Neural cell (in vitro differentiated cells): ENCODE measurements around the gene SPAG16. TPM values are rescaled to one million over a fixed set of nuclear protein-coding genes. Genes with fewer than 3 reads are reported as not detected.

ENCODE experiments used
- H2AFZ ChIP-seq: fragments of 200-600, 300-800 bp; sonication (generic), shearing (Covaris generic); 2 replicates; pipeline ENCODE4 v1.6.0; 2014; ENCODE audit warnings: low read depth, mild to moderate bottlenecking, antibody characterized with exemption, low read length, moderate library complexity
- H3F3A ChIP-seq: fragments of 200-600 bp; shearing (Covaris generic); 2 replicates; pipeline ENCODE4 v1.6.1; 2016; ENCODE audit warnings: mild to moderate bottlenecking, moderate library complexity, mixed read lengths, antibody characterized with exemption, low read length; ENCODE audit not compliant: insufficient read depth, poor library complexity, severe bottlenecking
- H3K27ac ChIP-seq: fragments of 200-600, 300-800 bp; sonication (generic), shearing (Covaris generic); 2 replicates; pipeline ENCODE4 v1.5.1; 2014; ENCODE audit warnings: mild to moderate bottlenecking, low read length, moderate library complexity
- H3K27me3 ChIP-seq: fragments of 300-800, 200-600 bp; sonication (generic), shearing (Covaris generic); 2 replicates; pipeline ENCODE4 v1.6.0; 2014; ENCODE audit warnings: mild to moderate bottlenecking, low read depth, low read length, moderate library complexity; ENCODE audit not compliant: insufficient read depth
- H3K36me3 ChIP-seq: fragments of 300-800, 200-600 bp; sonication (generic), shearing (Covaris generic); 2 replicates; pipeline ENCODE4 v1.5.1; 2014; ENCODE audit warnings: mild to moderate bottlenecking, antibody characterized with exemption, low read length, moderate library complexity; ENCODE audit not compliant: insufficient read depth
- H3K4me2 ChIP-seq: fragments of 300-800, 200-600 bp; sonication (generic), shearing (Covaris generic); 2 replicates; pipeline ENCODE4 v1.6.0; 2014; ENCODE audit warnings: mild to moderate bottlenecking, low read length
- H3K4me3 ChIP-seq: fragments of 300-800, 200-600 bp; sonication (generic), shearing (Covaris generic); 2 replicates; pipeline ENCODE4 v1.5.1; 2014; ENCODE audit warnings: mild to moderate bottlenecking, low read length, moderate library complexity
- H3K79me2 ChIP-seq: fragments of 200-600 bp; shearing (Covaris generic); replicated peaks from 2 replicates; pipeline ENCODE4 v1.6.0; 2014; ENCODE audit warnings: mild to moderate bottlenecking, low read length, moderate library complexity; ENCODE audit not compliant: insufficient read depth
- H3K9ac ChIP-seq: fragments of 300-800, 200-600 bp; sonication (generic), shearing (Covaris generic); 2 replicates; pipeline ENCODE4 v1.6.1; 2016; ENCODE audit warnings: mild to moderate bottlenecking, low read length, mixed read lengths
- H3K9me2 ChIP-seq: fragments of 200-600 bp; shearing (Covaris generic); 2 replicates; pipeline ENCODE4 v1.6.1; 2016; ENCODE audit warnings: mild to moderate bottlenecking, low read length, mixed read lengths; ENCODE audit not compliant: insufficient read depth
- H3K9me3 ChIP-seq: fragments of 200-600, 300-800 bp; sonication (generic), shearing (Covaris generic); 2 replicates; pipeline ENCODE4 v1.6.1; 2016; ENCODE audit warnings: mild to moderate bottlenecking, mixed run types, low read length, moderate library complexity, mixed read lengths
- H4K20me1 ChIP-seq: fragments of 200-600 bp; shearing (Covaris generic); 2 replicates; pipeline ENCODE4 v1.6.1; 2016; ENCODE audit warnings: mild to moderate bottlenecking, mixed run types; ENCODE audit not compliant: insufficient read depth
- CTCF ChIP-seq: fragments of 450-650 bp; IDR thresholded peaks from 2 replicates; pipeline ENCODE4 v1.5.1; 2014; ENCODE audit warnings: antibody characterized with exemption, mild to moderate bottlenecking, moderate library complexity; ENCODE audit not compliant: poor library complexity, severe bottlenecking
- EP300 ChIP-seq: fragments of 450-650 bp; conservative IDR thresholded peaks from 2 replicates; pipeline ENCODE4 v1.6.1; 2014; ENCODE audit warnings: antibody characterized with exemption, mild to moderate bottlenecking, moderate library complexity; ENCODE audit not compliant: poor library complexity, severe bottlenecking
- EZH2 ChIP-seq: fragments of 200-600, 300-800 bp; shearing (Covaris generic), sonication (generic); IDR thresholded peaks from 2 replicates; pipeline ENCODE4 v1.6.1; 2014; ENCODE audit warnings: antibody characterized with exemption, low read length, borderline replicate concordance, mild to moderate bottlenecking; ENCODE audit not compliant: insufficient read depth, poor library complexity, severe bottlenecking
- MXI1 ChIP-seq: fragments of 450-650 bp; conservative IDR thresholded peaks from 2 replicates; pipeline ENCODE4 v1.6.1; 2014; ENCODE audit warnings: antibody characterized with exemption, mild to moderate bottlenecking; ENCODE audit not compliant: poor library complexity, severe bottlenecking
- POLR2AphosphoS5 ChIP-seq: IDR thresholded peaks from 2 replicates; pipeline ENCODE4 v1.6.1; 2012
- RAD21 ChIP-seq: fragments of 450-650 bp; conservative IDR thresholded peaks from 2 replicates; pipeline ENCODE4 v1.6.1; 2014; ENCODE audit warnings: antibody characterized with exemption, mild to moderate bottlenecking, moderate library complexity
- REST ChIP-seq: IDR thresholded peaks from 2 replicates; pipeline ENCODE4 v1.6.1; 2012; ENCODE audit warnings: borderline replicate concordance
- SMC3 ChIP-seq: fragments of 450-650 bp; conservative IDR thresholded peaks from 2 replicates; pipeline ENCODE4 v1.6.1; 2014; ENCODE audit warnings: antibody characterized with exemption, mild to moderate bottlenecking, moderate library complexity; ENCODE audit not compliant: poor library complexity
- TAF1 ChIP-seq: IDR thresholded peaks from 2 replicates; pipeline ENCODE4 v1.6.1; 2012; ENCODE audit warnings: low read depth
- polyA plus RNA-seq: library from polyadenylated mRNA; depleted of rRNA; stranded (reverse); fragments of >200 nt; gene quantifications from 2 replicates; pipeline ENCODE4 v1.2.3, GENCODE V29; 2014

Gene SPAG16
- polyA plus RNA-seq, 1 donor from 2014 or later = 75.4 TPM

- Histone ChIP-seq H4K20me1 (no peaks in the 10 kb centered on the region), H3F3A (no peaks in the 10 kb centered on the region), H3K9me3 (no peaks in the 10 kb centered on the region), H3K4me2 (no peak overlapping the region), H2AFZ (no peak overlapping the region), H3K36me3 (peaks cover 3% of the 10 kb centered on the region), H3K79me2 (no peaks in the 10 kb centered on the region), H3K9ac (no peak overlapping the region), H3K27me3 (no peaks in the 10 kb centered on the region), H3K4me3 (no peak overlapping the region), H3K9me2 (no peaks in the 10 kb centered on the region), H3K27ac (no peak overlapping the region)
- TF ChIP-seq MXI1 (no peak), CTCF (no peak), EP300 (no peak), TAF1 (no peak), REST (no peak), RAD21 (no peak), EZH2 (no peak), POLR2AphosphoS5 (no peak), SMC3 (no peak)
Measured at GRCh38 chr2:213315168-213315876, 31.1 kb downstream of the SPAG16 start.

GRCh38 chr2:213316001-213316735 is 31.9 kb downstream of the SPAG16 start:
- no peaks in the 10 kb centered on the region for H3K9me3 ChIP-seq
- no peak overlapping the region for H3K4me3 ChIP-seq
- no peaks in the 10 kb centered on the region for H3K79me2 ChIP-seq
- H3K36me3 ChIP-seq = peaks cover 3% of the 10 kb centered on the region
- H3K9me2 ChIP-seq = no peaks in the 10 kb centered on the region
- no peak for TF ChIP-seq TAF1
- TF ChIP-seq EP300 = no peak
- TF ChIP-seq EZH2 = no peak
- TF ChIP-seq POLR2AphosphoS5 = no peak
- TF ChIP-seq CTCF = no peak
- no peak for TF ChIP-seq MXI1
- no peaks in the 10 kb centered on the region for H3K27me3 ChIP-seq
- H4K20me1 ChIP-seq = no peaks in the 10 kb centered on the region
- no peak overlapping the region for H3K27ac ChIP-seq
- no peak overlapping the region for H3K9ac ChIP-seq
- H2AFZ ChIP-seq = no peak overlapping the region
- no peaks in the 10 kb centered on the region for H3F3A ChIP-seq
- H3K4me2 ChIP-seq = no peak overlapping the region
